ENCODE data around the gene NFKB2. TPM values are rescaled to one million over a fixed set of nuclear protein-coding genes. Genes with fewer than 3 reads are reported as not detected.

NFKB2 gene
- total RNA-seq, 1 donor: 20.3 TPM

DNA sequence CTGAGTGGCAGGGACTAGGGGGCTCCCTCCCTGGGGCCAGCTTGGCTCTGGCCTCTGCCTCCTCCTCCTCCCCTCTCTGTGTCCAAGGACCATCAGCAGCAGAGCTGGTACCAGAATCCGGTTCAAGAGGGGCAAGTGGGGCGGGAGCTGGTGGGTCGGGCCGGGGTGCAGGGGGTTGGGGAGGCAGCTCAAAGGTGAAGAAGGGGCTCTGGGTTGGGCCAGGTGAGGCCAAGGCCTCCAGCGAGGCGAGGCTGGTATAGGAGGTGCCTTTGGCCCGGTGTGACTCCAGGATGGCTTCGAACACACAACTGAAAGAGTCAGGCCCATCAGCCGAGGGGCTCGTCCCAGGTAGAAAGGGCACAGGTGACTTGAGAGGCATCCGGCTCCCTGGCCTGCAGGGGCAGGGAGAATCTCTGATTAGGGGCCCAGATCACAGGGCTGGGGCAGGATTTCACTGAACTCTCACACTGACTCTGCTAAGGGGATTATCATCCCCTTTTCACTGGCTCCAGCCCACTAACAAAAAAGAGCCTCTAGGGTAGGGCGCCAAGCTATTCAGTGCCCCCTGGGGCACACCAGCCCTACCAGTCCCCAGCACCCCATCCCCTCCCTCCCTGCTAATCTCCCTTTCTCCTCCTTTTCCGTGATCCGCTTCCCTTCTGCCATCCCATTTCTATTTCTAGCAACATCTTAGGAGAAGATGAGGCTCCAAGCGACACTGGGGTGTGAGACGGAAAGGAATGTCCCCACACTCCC is 18.5 kb downstream of the NFKB2 start:
- no peaks in the 10 kb centered on the region for H3K79me2 ChIP-seq (ENCODE audit: insufficient read depth, low read length)
- H3K36me3 ChIP-seq (ENCODE audit: insufficient read depth, low read length): no peaks in the 10 kb centered on the region
- H2AFZ ChIP-seq (ENCODE audit: low read length): no peak overlapping the region
- peaks cover 66% of the 10 kb centered on the region for H3K27me3 ChIP-seq (ENCODE audit: insufficient read depth, low read length)
- H3K4me2 ChIP-seq (ENCODE audit: insufficient read depth, low read length): no peak overlapping the region
- TF ChIP-seq CTCF (IDR thresholded peaks at IDR 0.05; ENCODE audit: extremely low read depth, low read depth, low read length): no peak
- peak; percentile 75 for DNase-seq (ENCODE audit: insufficient read length, low spot score, missing footprints)
- no peaks in the 10 kb centered on the region for H4K20me1 ChIP-seq (ENCODE audit: insufficient read depth, low read length)
- no peaks in the 10 kb centered on the region for H3K9me3 ChIP-seq (ENCODE audit: low read depth, low read length)
- H3K4me3 ChIP-seq (ENCODE audit: insufficient read depth, low read length): no peak overlapping the region
- peaks cover 9% of the 10 kb centered on the region for H3K4me1 ChIP-seq (ENCODE audit: insufficient read depth, low read length)
- no peak overlapping the region for H3K27ac ChIP-seq (ENCODE audit: low read depth, low read length)

- Histone ChIP-seq H3K27ac (ENCODE audit: low read depth, low read length) (no peak overlapping the region), H3K4me1 (ENCODE audit: insufficient read depth, low read length) (peaks cover 5% of the 10 kb centered on the region), H3K4me3 (ENCODE audit: insufficient read depth, low read length) (no peak overlapping the region), H3K79me2 (ENCODE audit: insufficient read depth, low read length) (no peaks in the 10 kb centered on the region), H3K4me2 (ENCODE audit: insufficient read depth, low read length) (no peak overlapping the region), H4K20me1 (ENCODE audit: insufficient read depth, low read length) (no peaks in the 10 kb centered on the region), H2AFZ (ENCODE audit: low read length) (no peak overlapping the region), H3K36me3 (ENCODE audit: insufficient read depth, low read length) (no peaks in the 10 kb centered on the region), H3K9me3 (ENCODE audit: low read depth, low read length) (no peaks in the 10 kb centered on the region), H3K27me3 (ENCODE audit: insufficient read depth, low read length) (peaks cover 63% of the 10 kb centered on the region)
- DNase-seq (ENCODE audit: insufficient read length, low spot score, missing footprints): no peak
- no peak for TF ChIP-seq CTCF (IDR thresholded peaks at IDR 0.05; ENCODE audit: extremely low read depth, low read depth, low read length)
Measured at GRCh38 chr10:102414749-102415148, 19.2 kb downstream of the NFKB2 start.

DNA sequence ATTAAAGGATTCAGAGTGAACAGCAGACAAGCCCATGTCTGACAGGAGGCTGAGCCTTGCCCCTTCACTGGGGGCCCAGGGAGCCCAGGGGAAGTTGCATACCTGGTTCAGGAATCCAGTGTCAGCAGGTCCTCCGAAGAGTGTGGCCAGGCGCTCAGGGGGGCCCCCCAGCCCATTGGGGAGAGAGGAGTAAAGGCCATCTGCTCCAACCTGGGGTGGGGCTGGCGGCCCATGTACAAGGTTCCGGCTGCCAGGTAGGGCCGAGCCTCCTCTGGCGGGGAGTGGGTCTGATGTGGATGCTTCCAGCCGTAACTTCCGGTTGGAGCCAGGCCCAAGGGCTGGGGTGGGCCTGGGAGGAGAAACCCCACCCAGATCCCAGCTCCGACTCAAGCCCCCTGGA is 20.8 kb downstream of the NFKB2 start:
- Histone ChIP-seq H3K4me1 (ENCODE audit: insufficient read depth, low read length) (peaks cover 13% of the 10 kb centered on the region), H4K20me1 (ENCODE audit: insufficient read depth, low read length) (no peaks in the 10 kb centered on the region), H3K27ac (ENCODE audit: low read depth, low read length) (no peak overlapping the region), H3K79me2 (ENCODE audit: insufficient read depth, low read length) (no peaks in the 10 kb centered on the region), H3K9me3 (ENCODE audit: low read depth, low read length) (no peaks in the 10 kb centered on the region), H3K27me3 (ENCODE audit: insufficient read depth, low read length) (peaks cover 48% of the 10 kb centered on the region), H3K36me3 (ENCODE audit: insufficient read depth, low read length) (no peaks in the 10 kb centered on the region), H2AFZ (ENCODE audit: low read length) (no peak overlapping the region), H3K4me3 (ENCODE audit: insufficient read depth, low read length) (no peak overlapping the region), H3K4me2 (ENCODE audit: insufficient read depth, low read length) (no peak overlapping the region)
- no peak for DNase-seq (ENCODE audit: insufficient read length, low spot score, missing footprints)
- TF ChIP-seq CTCF (IDR thresholded peaks at IDR 0.05; ENCODE audit: extremely low read depth, low read depth, low read length): no peak

- Histone ChIP-seq H3K9me3 (ENCODE audit: low read depth, low read length) (no peaks in the 10 kb centered on the region), H2AFZ (ENCODE audit: low read length) (no peak overlapping the region), H3K27me3 (ENCODE audit: insufficient read depth, low read length) (peaks cover 44% of the 10 kb centered on the region), H3K4me3 (ENCODE audit: insufficient read depth, low read length) (no peak overlapping the region), H4K20me1 (ENCODE audit: insufficient read depth, low read length) (no peaks in the 10 kb centered on the region), H3K4me2 (ENCODE audit: insufficient read depth, low read length) (no peak overlapping the region), H3K36me3 (ENCODE audit: insufficient read depth, low read length) (no peaks in the 10 kb centered on the region), H3K4me1 (ENCODE audit: insufficient read depth, low read length) (peaks cover 14% of the 10 kb centered on the region), H3K79me2 (ENCODE audit: insufficient read depth, low read length) (peaks cover 4% of the 10 kb centered on the region), H3K27ac (ENCODE audit: low read depth, low read length) (no peak overlapping the region)
- DNase-seq (ENCODE audit: insufficient read length, low spot score, missing footprints): peak; percentile 65
- TF ChIP-seq CTCF (IDR thresholded peaks at IDR 0.05; ENCODE audit: extremely low read depth, low read depth, low read length): no peak
Measured at GRCh38 chr10:102416695-102417094, 21.2 kb downstream of the NFKB2 start.

All from osteoblast (primary cell).